ENCODE measurements around the gene S100A9. TPM values are rescaled to one million over a fixed set of nuclear protein-coding genes. Genes with fewer than 3 reads are reported as not detected.

Gene S100A9
- total and polyA plus RNA-seq, 2 of the 8 experiments (the other 6 are each of a cell fraction or from before 2014, with no cell fraction given) = not detected

DNA sequence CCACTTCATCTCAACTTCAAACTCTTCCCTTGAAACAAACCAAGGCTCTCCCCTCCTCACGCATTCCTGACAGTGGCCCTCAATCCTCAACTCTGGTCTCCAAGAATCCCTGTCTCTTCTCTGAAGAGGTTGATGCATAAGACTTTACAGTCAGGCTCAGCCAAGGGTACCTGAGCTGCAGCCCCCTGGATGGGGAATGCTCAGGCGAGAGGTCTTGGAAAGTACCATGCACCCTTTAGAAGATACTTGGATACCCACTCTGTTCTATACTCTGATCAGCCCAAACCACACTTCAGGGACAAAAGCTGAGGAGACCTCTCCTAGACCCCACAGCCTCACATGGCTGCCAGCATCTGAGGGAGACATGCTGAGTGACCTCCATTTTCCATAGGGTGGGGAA lies 44.4 kb upstream of the S100A9 start:
- Histone ChIP-seq H4K8ac (ENCODE audit: extremely low read depth, insufficient read depth, low read length) (no peak overlapping the region), H3K9ac (replicated peaks in 1 of 4; ENCODE audit: extremely low read depth in 1 of 4, low read depth in 3 of 4, low read length in 3 of 4) (no peak overlapping the region), H2BK15ac (ENCODE audit: low read length) (no peak overlapping the region), H3K4me2 (ENCODE audit: insufficient read depth in 1 of 2, low read depth in 2 of 2, low read length in 2 of 2) (no peak overlapping the region), H3K4me1 (replicated peaks in 1 of 4; ENCODE audit: control insufficient read depth in 3 of 4, insufficient read depth in 4 of 4, low read length in 3 of 4) (no peaks in the 10 kb centered on the region), H2BK12ac (ENCODE audit: low read depth, low read length) (no peak overlapping the region), H3K14ac (ENCODE audit: insufficient read length) (no peak overlapping the region), H2BK20ac (ENCODE audit: low read length) (no peak overlapping the region), H3K27ac (ENCODE audit: low read depth, low read length) (no peak overlapping the region), H3K9me3 (ENCODE audit: insufficient read depth in 2 of 2, low read depth in 1 of 2, low read length in 1 of 2) (no peaks in the 10 kb centered on the region), H4K5ac (ENCODE audit: insufficient read length, low read depth, low read length) (no peak overlapping the region), H2BK120ac (replicated peaks; ENCODE audit: low read depth, low read length) (no peak overlapping the region), H2AFZ (ENCODE audit: low read length) (no peak overlapping the region), H3K79me1 (ENCODE audit: low read depth, low read length) (no peaks in the 10 kb centered on the region), H3K4me3 (ENCODE audit: extremely low read depth in 1 of 4, insufficient read depth in 2 of 4, low read depth in 3 of 4, low read length in 4 of 4) (no peak overlapping the region), H4K91ac (replicated peaks; ENCODE audit: insufficient read length, low read length) (no peak overlapping the region), H2AK5ac (ENCODE audit: low read depth, low read length) (no peak overlapping the region), H3K27me3 (replicated peaks in 1 of 4; ENCODE audit: control insufficient read depth in 3 of 4, extremely low read depth in 1 of 4, insufficient read depth in 3 of 4, low read length in 3 of 4) (no peaks in the 10 kb centered on the region), H4K20me1 (replicated peaks in 1 of 2; ENCODE audit: control insufficient read depth in 1 of 2, insufficient read depth in 2 of 2, low read length in 2 of 2) (no peaks in the 10 kb centered on the region), H3K18ac (ENCODE audit: extremely low read depth, low read length) (no peak overlapping the region), H3K56ac (replicated peaks; ENCODE audit: insufficient read length, low read depth, low read length) (no peak overlapping the region), H3K4ac (replicated peaks; ENCODE audit: insufficient read length, low read depth, low read length) (no peak overlapping the region), H3K23me2 (ENCODE audit: low read depth, low read length) (no peaks in the 10 kb centered on the region), H3K79me2 (ENCODE audit: control insufficient read depth in 1 of 2, insufficient read depth in 2 of 2, low read length in 2 of 2) (no peaks in the 10 kb centered on the region), H3K36me3 (ENCODE audit: control insufficient read depth in 2 of 4, insufficient read depth in 4 of 4, low read length in 3 of 4) (no peaks in the 10 kb centered on the region), H2BK5ac (ENCODE audit: low read depth, low read length) (no peak overlapping the region), H3K23ac (ENCODE audit: insufficient read length) (no peak overlapping the region)
- DNase-seq (ENCODE audit: low read depth in 1 of 2, low spot score in 2 of 2) = no peak
- 74% methylated on average over 2 of the region's 2 CpGs; no CpG with 5 or more reads in 1 of the 2 experiments for WGBS, 2 experiments (ENCODE audit: extremely low coverage in 1 of 2, insufficient coverage in 1 of 2, insufficient read length in 1 of 2, insufficient replicate concordance in 2 of 2, low coverage in 1 of 2, low lambda C conversion rate in 2 of 2, missing lambda C conversion rate in 1 of 2)
- POLR2A ChIA-PET (ENCODE audit: partially characterized antibody) = no interaction called here
- FAIRE-seq = no peak
- CTCF ChIA-PET (ENCODE audit: partially characterized antibody) = interaction anchor here (0.6 to 3.8 kb wide), 5 partner anchors 9 to 212 kb away, joined by 3 to 18 read pairs (median 3); no protein-coding TSS in a partner anchor
- no peak for TF ChIP-seq RXRA (IDR thresholded peaks at IDR 0.05; ENCODE audit: insufficient read depth, low read depth, low read length)
- no peak for TF ChIP-seq CBX5 (IDR thresholded peaks at IDR 0.05; ENCODE audit: low read depth, low read length)
- no peak for TF ChIP-seq SIN3A (conservative IDR thresholded peaks at IDR 0.05 in 1 of 2, IDR thresholded peaks at IDR 0.05 in 1 of 2; ENCODE audit: low read depth in 1 of 2, low read length in 2 of 2)
- no peak for TF ChIP-seq GTF2F1 (IDR thresholded peaks at IDR 0.05; ENCODE audit: borderline replicate concordance, low read depth, low read length)
- no peak for TF ChIP-seq GABPA (IDR thresholded peaks at IDR 0.05; ENCODE audit: borderline replicate concordance, insufficient read depth, low read length)
- no peak for TF ChIP-seq TAF7 (optimal IDR thresholded peaks at IDR 0.05; ENCODE audit: borderline replicate concordance, low read depth, low read length)
- no peak for TF ChIP-seq NRF1 (IDR thresholded peaks at IDR 0.05; ENCODE audit: low read depth, low read length)
- TF ChIP-seq, protein P1, sequence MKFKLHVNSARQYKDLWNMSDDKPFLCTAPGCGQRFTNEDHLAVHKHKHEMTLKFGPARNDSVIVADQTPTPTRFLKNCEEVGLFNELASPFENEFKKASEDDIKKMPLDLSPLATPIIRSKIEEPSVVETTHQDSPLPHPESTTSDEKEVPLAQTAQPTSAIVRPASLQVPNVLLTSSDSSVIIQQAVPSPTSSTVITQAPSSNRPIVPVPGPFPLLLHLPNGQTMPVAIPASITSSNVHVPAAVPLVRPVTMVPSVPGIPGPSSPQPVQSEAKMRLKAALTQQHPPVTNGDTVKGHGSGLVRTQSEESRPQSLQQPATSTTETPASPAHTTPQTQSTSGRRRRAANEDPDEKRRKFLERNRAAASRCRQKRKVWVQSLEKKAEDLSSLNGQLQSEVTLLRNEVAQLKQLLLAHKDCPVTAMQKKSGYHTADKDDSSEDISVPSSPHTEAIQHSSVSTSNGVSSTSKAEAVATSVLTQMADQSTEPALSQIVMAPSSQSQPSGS (IDR thresholded peaks at IDR 0.05; ENCODE audit: low read length) = no peak
- TF ChIP-seq, protein P2, sequence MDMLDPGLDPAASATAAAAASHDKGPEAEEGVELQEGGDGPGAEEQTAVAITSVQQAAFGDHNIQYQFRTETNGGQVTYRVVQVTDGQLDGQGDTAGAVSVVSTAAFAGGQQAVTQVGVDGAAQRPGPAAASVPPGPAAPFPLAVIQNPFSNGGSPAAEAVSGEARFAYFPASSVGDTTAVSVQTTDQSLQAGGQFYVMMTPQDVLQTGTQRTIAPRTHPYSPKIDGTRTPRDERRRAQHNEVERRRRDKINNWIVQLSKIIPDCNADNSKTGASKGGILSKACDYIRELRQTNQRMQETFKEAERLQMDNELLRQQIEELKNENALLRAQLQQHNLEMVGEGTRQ (IDR thresholded peaks at IDR 0.05; ENCODE audit: low read length) = no peak
- no peak for TF ChIP-seq ASH2L (IDR thresholded peaks at IDR 0.05; ENCODE audit: low read length)
- no peak for TF ChIP-seq POLR2A (IDR thresholded peaks at IDR 0.05; ENCODE audit: control extremely low read depth in 1 of 2, low read depth in 2 of 2, low read length in 2 of 2)
- TF ChIP-seq RBBP5 (IDR thresholded peaks at IDR 0.05; ENCODE audit: borderline replicate concordance, low read depth, low read length) = no peak
